ENCODE data around the gene ABCB1.

DNA sequence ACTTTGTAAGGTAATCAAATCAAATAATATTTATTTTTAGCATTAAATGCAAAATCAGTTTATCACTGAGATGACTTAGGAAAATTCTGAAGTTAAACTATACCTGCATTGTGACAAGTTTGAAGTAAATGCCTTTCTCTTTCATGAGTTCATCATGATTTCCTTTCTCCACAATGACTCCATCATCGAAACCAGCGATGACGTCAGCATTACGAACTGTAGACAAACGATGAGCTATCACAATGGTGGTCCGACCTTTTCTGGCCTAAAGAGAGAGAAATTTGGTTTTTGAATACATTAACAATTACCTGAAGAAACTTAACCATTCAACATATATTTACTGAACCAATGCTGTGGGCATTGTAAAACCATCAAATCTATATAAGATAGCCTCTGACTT lies 54.9 kb downstream of the ABCB1 start:
- no peak for TF ChIP-seq POLR2A (IDR thresholded peaks at IDR 0.05)
- TF ChIP-seq, protein P1, sequence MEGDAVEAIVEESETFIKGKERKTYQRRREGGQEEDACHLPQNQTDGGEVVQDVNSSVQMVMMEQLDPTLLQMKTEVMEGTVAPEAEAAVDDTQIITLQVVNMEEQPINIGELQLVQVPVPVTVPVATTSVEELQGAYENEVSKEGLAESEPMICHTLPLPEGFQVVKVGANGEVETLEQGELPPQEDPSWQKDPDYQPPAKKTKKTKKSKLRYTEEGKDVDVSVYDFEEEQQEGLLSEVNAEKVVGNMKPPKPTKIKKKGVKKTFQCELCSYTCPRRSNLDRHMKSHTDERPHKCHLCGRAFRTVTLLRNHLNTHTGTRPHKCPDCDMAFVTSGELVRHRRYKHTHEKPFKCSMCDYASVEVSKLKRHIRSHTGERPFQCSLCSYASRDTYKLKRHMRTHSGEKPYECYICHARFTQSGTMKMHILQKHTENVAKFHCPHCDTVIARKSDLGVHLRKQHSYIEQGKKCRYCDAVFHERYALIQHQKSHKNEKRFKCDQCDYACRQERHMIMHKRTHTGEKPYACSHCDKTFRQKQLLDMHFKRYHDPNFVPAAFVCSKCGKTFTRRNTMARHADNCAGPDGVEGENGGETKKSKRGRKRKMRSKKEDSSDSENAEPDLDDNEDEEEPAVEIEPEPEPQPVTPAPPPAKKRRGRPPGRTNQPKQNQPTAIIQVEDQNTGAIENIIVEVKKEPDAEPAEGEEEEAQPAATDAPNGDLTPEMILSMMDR (IDR thresholded peaks at IDR 0.05), result no peak
